ENCODE data around the gene HMOX2.

GRCh38 chr16:4548124-4548523 is 71.9 kb downstream of the HMOX2 start:
- no peak for TF ChIP-seq POLR2AphosphoS5 (IDR thresholded peaks at IDR 0.05; ENCODE audit: low read depth, low read length)
- no peak for TF ChIP-seq CTCF (IDR thresholded peaks at IDR 0.05)
- no peak for TF ChIP-seq REST (IDR thresholded peaks at IDR 0.05; ENCODE audit: insufficient read depth in 1 of 2, low read depth in 2 of 2, low read length in 1 of 2)
- TF ChIP-seq SIN3A (IDR thresholded peaks at IDR 0.05; ENCODE audit: borderline replicate concordance, insufficient read depth, low read depth, low read length), result no peak

Data from Panc1 (cell line).